Rectal smooth muscle tissue (tissue), 1 donor: ENCODE results near the gene RARB.

Source experiments
- H3K27ac ChIP-seq: one replicate; pipeline ENCODE4 v1.7.0; 2013; ENCODE audit warnings: low read depth, low read length, inconsistent platforms
- H3K27me3 ChIP-seq: one replicate; pipeline ENCODE4 v1.7.0; 2013; ENCODE audit warnings: low read length; ENCODE audit not compliant: control insufficient read depth, insufficient read depth
- H3K36me3 ChIP-seq: one replicate; pipeline ENCODE4 v1.7.0; 2013; ENCODE audit warnings: low read length; ENCODE audit not compliant: control insufficient read depth, insufficient read depth
- H3K4me1 ChIP-seq: one replicate; pipeline ENCODE4 v1.7.0; 2013; ENCODE audit warnings: low read length; ENCODE audit not compliant: control insufficient read depth, insufficient read depth
- H3K4me3 ChIP-seq: one replicate; pipeline ENCODE4 v1.7.0; 2013; ENCODE audit warnings: low read length
- H3K9ac ChIP-seq: one replicate; pipeline ENCODE4 v1.7.0; 2013; ENCODE audit warnings: low read length

Gene RARB

DNA sequence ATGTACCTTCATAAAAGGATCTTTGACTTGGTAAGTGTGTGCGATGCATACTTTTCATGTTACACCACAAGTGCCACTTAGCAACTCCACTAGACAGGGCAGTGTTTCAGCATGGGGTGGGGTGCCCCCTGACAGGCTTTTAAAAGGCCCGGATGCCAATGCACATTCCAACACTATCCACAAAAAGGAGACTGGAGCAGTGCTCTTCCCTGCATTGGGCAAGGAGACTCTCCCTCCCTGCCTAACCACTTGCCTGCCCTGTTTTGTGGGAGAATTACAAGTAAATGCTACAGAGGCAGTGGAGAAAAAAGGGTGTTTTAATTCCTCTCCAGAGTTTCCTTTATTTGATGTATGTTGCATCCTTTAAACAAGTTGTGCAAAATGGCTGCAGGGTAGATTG is 1.7 kb upstream of the RARB start:
- Histone ChIP-seq H3K36me3 (no peaks in the 10 kb centered on the region), H3K27ac (no peak overlapping the region), H3K9ac (no peak overlapping the region), H3K4me1 (peaks cover 21% of the 10 kb centered on the region), H3K4me3 (no peak overlapping the region), H3K27me3 (no peaks in the 10 kb centered on the region)

DNA sequence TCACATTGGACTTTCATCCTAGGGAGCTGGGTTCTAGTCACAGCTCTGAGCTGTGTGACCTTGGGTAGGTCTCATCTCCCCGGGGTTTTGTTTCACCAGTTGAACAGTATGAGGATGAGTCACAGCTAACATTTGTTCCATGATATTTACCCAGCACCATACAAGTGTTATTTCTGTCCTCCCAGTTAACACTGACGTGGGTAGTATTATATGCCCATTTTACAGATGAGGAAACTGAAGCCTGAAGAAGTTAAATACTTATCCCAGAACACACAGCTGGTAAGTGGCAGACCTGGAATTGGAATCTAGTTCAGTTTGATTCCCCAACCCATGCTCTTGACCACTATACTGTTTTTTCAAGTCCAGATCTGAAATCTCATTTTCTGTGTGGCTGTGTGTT is 908 bp upstream of the RARB start:
- no peaks in the 10 kb centered on the region for H3K27me3 ChIP-seq
- H3K4me3 ChIP-seq = peak overlapping the region; percentile 79
- H3K27ac ChIP-seq = peak overlapping the region; percentile 78
- no peaks in the 10 kb centered on the region for H3K36me3 ChIP-seq
- peaks cover 21% of the 10 kb centered on the region for H3K4me1 ChIP-seq
- no peak overlapping the region for H3K9ac ChIP-seq

DNA sequence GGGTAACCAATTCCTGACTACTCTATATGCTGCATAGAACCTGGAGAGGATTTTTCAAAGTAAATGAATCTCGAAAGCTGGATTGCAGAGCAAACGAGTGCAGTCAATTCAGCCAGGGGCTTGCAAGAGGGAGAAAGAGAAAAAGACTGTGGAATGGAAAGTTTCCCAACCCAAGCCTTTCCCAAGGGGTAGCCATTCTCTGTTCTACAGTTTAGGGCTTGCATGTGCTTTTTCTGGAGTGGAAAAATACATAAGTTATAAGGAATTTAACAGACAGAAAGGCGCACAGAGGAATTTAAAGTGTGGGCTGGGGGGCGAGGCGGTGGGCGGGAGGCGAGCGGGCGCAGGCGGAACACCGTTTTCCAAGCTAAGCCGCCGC is 511 bp upstream of the RARB start:
- H3K27ac ChIP-seq = peak overlapping the region; percentile 78
- peak overlapping the region; percentile 79 for H3K4me3 ChIP-seq
- no peak overlapping the region for H3K9ac ChIP-seq
- H3K36me3 ChIP-seq = no peaks in the 10 kb centered on the region
- peaks cover 21% of the 10 kb centered on the region for H3K4me1 ChIP-seq
- H3K27me3 ChIP-seq = no peaks in the 10 kb centered on the region

DNA sequence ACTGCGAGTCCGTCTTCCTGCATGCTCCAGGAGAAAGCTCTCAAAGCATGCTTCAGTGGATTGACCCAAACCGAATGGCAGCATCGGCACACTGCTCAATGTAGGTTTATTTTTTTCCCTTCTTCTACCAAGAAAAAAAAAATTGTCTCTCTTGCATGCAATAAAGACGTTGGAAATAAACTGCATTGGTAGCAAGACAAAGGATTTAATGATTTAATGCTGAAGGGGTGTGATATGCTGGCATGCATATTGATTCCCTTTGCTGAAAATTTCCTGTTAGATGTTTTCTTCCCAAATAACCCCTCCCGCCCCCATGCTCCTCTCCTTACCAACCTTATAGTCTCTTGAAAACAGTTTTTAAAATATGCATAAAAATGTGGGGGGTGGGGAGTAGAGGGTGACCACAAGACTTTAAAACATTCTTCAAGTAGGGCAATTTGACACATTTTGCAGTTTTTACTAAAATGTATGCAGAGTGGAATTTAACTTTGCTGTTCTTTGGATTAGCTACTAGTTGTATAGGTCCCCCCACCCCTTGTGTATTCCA is 799 bp downstream of the RARB start:
- peaks cover 20% of the 10 kb centered on the region for H3K4me1 ChIP-seq

DNA sequence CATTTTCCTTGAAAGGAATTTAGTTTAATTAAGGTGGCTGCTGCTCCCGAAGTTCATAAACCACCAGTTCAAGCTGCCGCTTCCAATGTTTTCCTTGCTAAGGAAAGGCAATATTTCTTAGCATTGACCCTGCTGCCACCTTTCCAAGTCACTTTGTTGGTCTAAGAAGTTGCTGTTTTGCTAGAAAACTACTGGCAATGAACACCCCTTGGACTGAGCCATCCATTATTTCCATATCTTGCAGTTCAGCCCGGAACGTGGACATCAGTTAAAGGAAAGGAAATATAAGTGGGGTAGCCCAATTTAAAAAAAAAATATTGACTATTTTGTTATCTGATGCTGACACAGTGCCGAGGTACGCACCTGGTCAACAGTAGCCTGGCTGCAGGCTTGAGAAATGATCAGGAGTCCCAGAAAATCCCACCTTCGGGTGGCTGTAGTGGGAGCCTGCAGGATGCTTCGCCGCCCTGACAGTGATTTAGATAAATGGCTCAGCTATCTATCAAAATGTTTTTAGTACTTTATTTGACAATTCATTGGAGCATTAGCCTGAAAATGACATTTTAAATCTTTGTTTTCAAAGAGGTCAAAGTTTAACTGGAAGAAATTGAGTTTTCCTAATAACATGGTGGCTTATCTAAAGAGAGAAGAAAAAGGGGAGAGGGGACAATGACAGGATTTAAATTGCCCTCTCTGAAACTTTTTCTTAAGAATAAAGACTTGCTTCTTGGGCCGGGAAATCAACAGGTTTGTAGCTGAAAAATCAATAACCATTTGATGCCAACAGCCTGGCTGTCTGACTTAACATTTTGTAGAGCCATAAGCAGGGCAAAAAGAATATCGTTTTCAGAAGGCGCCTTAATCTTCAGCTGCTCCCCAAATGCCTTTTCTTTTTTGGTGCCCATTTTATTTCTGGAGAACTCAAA is 1.6 kb downstream of the RARB start:
- Histone ChIP-seq H3K4me1 (peaks cover 13% of the 10 kb centered on the region), H3K4me3 (peak overlapping the region; percentile 79), H3K27me3 (no peaks in the 10 kb centered on the region), H3K27ac (peak overlapping the region; percentile 36), H3K36me3 (no peaks in the 10 kb centered on the region), H3K9ac (no peak overlapping the region)

More for the DNA sequence above, 799 bp downstream of the RARB start:
- Histone ChIP-seq H3K4me3 (peak overlapping the region; percentile 79), H3K9ac (peak overlapping the region; percentile 50), H3K36me3 (no peaks in the 10 kb centered on the region), H3K27me3 (no peaks in the 10 kb centered on the region), H3K27ac (peak overlapping the region; percentile 86)

DNA sequence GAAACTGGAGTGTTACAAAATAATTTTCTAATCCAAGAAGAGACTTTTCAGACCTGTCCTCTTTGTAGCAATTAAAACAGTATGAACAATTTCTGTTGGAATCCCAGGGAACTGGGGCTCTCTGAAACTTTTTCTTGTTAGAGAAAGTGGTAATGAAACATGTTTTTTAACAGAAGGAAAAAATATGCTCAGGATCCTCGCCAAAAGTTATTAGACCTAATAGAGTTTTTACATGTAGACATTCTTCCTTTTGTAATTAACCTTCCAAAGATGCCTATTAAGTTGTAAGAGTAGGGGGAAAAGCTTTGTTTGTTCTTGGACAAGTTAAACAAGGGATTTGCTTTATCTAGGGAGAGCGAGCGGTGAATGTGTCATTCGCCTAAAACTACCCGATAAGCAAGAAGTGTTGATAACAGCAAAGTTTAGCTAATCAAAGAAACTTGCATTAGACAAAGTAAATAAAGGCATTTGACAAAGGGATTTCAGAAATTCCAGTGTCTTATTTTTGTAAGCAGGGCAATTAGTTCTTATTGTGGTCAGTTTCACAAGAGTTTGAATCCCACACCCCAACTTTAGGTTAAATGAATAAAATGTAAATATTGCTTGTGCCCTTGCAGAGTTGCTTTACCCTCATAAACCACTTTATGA is 2.3 kb downstream of the RARB start:
- H3K27ac ChIP-seq = peak overlapping the region; percentile 36
- H3K4me3 ChIP-seq = peak overlapping the region; percentile 79
- H3K36me3 ChIP-seq = no peaks in the 10 kb centered on the region
- peaks cover 12% of the 10 kb centered on the region for H3K4me1 ChIP-seq
- no peak overlapping the region for H3K9ac ChIP-seq
- H3K27me3 ChIP-seq = no peaks in the 10 kb centered on the region

DNA sequence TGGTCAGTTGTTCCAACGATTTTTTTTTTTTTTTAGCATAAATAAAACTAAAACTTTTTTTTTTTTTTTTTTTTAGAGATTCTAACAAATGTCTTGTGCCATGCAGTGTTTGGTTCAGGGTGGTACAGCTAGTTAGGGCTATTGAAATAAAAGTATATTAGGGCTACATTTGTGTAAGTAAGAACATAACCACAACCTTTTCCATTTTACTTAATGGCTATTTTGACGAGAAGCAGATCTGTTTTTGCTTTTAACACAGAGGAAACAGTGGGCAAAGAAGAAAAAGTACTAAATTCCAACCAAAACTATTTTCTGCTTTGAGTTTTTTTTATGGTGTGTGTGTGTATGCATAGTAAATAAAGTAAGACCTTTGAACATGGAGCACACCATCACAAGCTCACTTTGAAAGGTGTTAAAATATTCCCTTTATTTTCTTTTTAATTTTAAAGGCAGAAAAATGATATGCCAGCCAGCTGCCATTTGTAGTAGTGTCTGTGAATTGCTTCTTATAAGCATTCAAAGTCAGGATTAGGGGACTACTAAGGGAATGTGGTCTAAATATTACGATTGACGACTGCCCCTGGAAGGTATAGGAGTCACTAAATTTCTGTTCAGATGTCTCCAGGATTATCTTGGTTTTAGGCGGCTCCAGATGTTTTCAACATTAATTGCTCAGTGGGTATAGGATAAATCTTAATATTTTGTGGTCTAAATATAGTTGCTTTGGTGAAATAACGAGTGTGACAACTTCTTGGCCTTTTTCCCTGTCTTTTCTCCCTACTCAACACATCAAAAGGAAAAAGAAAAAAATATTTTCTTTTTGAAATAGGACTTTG is 3.1 kb downstream of the RARB start:
- Histone ChIP-seq H3K27me3 (no peaks in the 10 kb centered on the region), H3K4me3 (no peak overlapping the region), H3K4me1 (peaks cover 5% of the 10 kb centered on the region), H3K27ac (peak overlapping the region; percentile 0), H3K9ac (no peak overlapping the region), H3K36me3 (no peaks in the 10 kb centered on the region)

DNA sequence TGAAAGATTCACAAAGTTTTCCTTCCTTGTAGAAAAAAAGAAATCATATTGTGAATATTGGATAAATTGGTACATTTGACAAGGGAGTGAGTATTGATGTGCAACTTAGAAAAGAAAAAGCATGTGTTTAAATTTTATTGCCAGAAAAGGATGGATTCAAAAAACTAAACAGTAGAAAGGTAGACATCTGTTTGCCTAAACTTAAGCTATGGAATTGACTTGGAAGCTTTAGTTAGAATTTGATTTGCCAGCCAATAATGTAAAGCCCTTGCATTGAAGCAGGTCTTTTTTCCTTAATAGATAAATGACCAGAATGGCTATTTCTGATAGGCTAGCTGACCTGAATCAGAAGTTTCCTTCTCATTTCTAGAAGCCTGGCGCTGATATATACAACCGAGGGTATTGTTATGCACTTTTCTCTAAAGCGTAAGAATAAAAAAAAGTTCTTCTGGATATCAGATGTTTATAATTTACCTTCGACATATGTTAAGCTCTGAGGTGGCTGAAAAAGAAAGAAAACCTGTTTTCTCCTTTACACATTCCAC is 4.2 kb downstream of the RARB start:
- Histone ChIP-seq H3K4me1 (peaks cover under 1% of the 10 kb centered on the region), H3K9ac (no peak overlapping the region), H3K27ac (no peak overlapping the region), H3K27me3 (no peaks in the 10 kb centered on the region), H3K36me3 (no peaks in the 10 kb centered on the region), H3K4me3 (no peak overlapping the region)

DNA sequence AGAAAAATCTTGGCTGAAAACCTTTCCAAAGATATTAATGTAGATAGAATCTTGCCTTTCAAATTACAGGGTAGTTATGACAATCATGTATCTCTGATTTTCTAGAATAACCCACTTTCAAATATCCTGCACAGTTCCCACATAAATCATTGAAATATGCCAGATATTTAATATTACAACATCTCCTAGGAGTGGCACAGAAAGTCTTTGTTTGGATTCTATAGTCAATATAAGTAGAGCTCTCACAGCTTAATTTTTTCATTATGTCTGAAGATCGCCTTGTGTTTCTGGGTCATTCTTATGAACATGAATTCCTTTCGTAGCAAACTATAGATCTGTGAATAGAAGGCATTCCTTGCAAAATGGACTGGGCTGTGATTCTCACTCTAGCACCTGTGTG is 5.0 kb downstream of the RARB start:
- H3K4me3 ChIP-seq = no peak overlapping the region
- no peak overlapping the region for H3K9ac ChIP-seq
- H3K4me1 ChIP-seq = no peaks in the 10 kb centered on the region
- peak overlapping the region; percentile 30 for H3K27ac ChIP-seq
- no peaks in the 10 kb centered on the region for H3K27me3 ChIP-seq
- no peaks in the 10 kb centered on the region for H3K36me3 ChIP-seq

DNA sequence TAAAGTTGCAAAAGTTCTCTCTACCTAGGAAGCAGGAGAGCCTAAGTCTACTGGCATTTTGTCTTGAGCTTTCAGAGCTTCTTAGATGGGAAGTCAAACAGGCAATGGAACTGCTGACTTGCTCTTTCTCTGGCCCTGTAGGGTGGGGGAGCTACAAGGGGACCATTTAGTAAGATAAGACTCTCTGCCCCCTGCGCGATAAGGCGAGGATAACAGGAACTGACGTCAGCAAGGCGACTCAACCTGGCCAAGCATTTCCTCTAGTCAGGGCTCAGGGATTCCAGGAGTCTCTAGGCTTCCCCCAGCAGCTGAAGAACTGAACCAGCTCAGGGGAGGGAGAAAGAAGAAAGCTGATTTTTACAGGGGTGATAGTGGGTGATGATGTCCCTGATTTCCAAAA is 5.8 kb downstream of the RARB start:
- H3K27ac ChIP-seq = peak overlapping the region; percentile 30
- no peaks in the 10 kb centered on the region for H3K36me3 ChIP-seq
- H3K4me1 ChIP-seq = no peaks in the 10 kb centered on the region
- no peaks in the 10 kb centered on the region for H3K27me3 ChIP-seq
- no peak overlapping the region for H3K9ac ChIP-seq
- H3K4me3 ChIP-seq = no peak overlapping the region

DNA sequence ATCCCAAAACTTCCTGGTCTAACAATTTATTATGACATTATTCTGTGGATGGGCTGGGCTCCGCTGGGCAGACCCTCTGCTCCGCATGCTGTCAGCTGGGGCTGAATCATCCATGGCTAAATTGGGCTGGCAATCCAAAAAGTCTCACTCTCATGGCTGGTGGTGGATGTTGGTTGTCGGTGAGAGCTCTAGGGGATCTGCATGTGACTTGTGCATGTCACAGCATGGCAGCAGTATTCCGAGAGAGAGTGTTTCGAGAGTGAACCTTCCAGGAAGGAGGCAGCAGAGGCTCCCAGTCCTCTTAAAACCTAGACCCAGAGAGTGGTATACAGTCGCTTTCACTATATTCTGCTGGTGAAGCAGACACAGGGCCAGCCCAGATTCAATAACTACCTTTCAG is 9.9 kb downstream of the RARB start:
- H3K27me3 ChIP-seq = no peaks in the 10 kb centered on the region
- no peak overlapping the region for H3K9ac ChIP-seq
- no peak overlapping the region for H3K27ac ChIP-seq
- H3K36me3 ChIP-seq = no peaks in the 10 kb centered on the region
- H3K4me3 ChIP-seq = no peak overlapping the region
- H3K4me1 ChIP-seq = no peaks in the 10 kb centered on the region
